Trophoblast cell (in vitro differentiated cells and primary cell): ENCODE measurements around the gene LGALS13.
A peak's percentile ranks its signal among the peaks of the same experiment; 100 is the strongest.

Source experiments
- DNase-seq, 2 donors: peaks; one replicate each; pipeline ENCODE4 v3.0.0-alpha.2; 2016
- H2AFZ ChIP-seq: 2 replicates; pipeline ENCODE4 v1.6.1; 2013; ENCODE audit warnings: low read length, moderate library complexity, mild to moderate bottlenecking; ENCODE audit not compliant: insufficient read depth, poor library complexity
- H2AK5ac ChIP-seq: 2 replicates; pipeline ENCODE4 v1.6.1; 2013; ENCODE audit warnings: mild to moderate bottlenecking, low read length
- H2BK120ac ChIP-seq: 2 replicates; pipeline ENCODE4 v1.6.1; 2013; ENCODE audit warnings: low read length, mild to moderate bottlenecking, moderate library complexity; ENCODE audit not compliant: insufficient read depth, poor library complexity
- H2BK12ac ChIP-seq: 2 replicates; pipeline ENCODE4 v1.6.1; 2013; ENCODE audit warnings: mild to moderate bottlenecking, low read length, moderate library complexity
- H2BK5ac ChIP-seq: 2 replicates; pipeline ENCODE4 v1.6.1; 2013; ENCODE audit warnings: low read length, low read depth, moderate library complexity, mild to moderate bottlenecking; ENCODE audit not compliant: poor library complexity
- H3K14ac ChIP-seq: 2 replicates; pipeline ENCODE4 v1.6.1; 2013; ENCODE audit warnings: mild to moderate bottlenecking, low read length
- H3K18ac ChIP-seq: 2 replicates; pipeline ENCODE4 v1.6.1; 2013; ENCODE audit warnings: mild to moderate bottlenecking, low read length
- H3K23ac ChIP-seq: 2 replicates; pipeline ENCODE4 v1.6.1; 2013; ENCODE audit warnings: low read length
- H3K27ac ChIP-seq: 2 replicates; pipeline ENCODE4 v1.5.1; 2013; ENCODE audit warnings: low read depth, mild to moderate bottlenecking, inconsistent platforms, low read length, moderate library complexity
- H3K27me3 ChIP-seq: 2 replicates; pipeline ENCODE4 v1.6.1; 2013; ENCODE audit warnings: inconsistent platforms, mild to moderate bottlenecking, low read length, moderate library complexity; ENCODE audit not compliant: insufficient read depth
- H3K36me3 ChIP-seq, 2 experiments: 1 replicate in 1 of 2; 2 replicates in 1 of 2; pipeline ENCODE4 v1.6.1; 2013; ENCODE audit warnings: low read length in 2 of 2, mild to moderate bottlenecking in 2 of 2, moderate library complexity in 1 of 2; ENCODE audit not compliant: insufficient read depth in 2 of 2, control insufficient read depth in 1 of 2
- H3K4ac ChIP-seq: 2 replicates; pipeline ENCODE4 v1.6.1; 2013; ENCODE audit warnings: low read depth, mild to moderate bottlenecking, low read length, moderate library complexity
- H3K4me1 ChIP-seq, 2 experiments: 1 replicate in 1 of 2; 2 replicates in 1 of 2; pipeline ENCODE4 v1.6.1; 2013; ENCODE audit warnings: low read length in 2 of 2, mild to moderate bottlenecking in 2 of 2, moderate library complexity in 1 of 2; ENCODE audit not compliant: insufficient read depth in 2 of 2, control insufficient read depth in 1 of 2
- H3K4me2 ChIP-seq: 2 replicates; pipeline ENCODE4 v1.6.1; 2013; ENCODE audit warnings: inconsistent platforms, mild to moderate bottlenecking, low read length, moderate library complexity
- H3K4me3 ChIP-seq: 2 replicates; pipeline ENCODE4 v1.5.1; 2013; ENCODE audit warnings: mild to moderate bottlenecking, low read depth, low read length, inconsistent platforms
- H3K79me1 ChIP-seq: one replicate; pipeline ENCODE4 v1.6.1; 2013; ENCODE audit warnings: low read length
- H3K79me2 ChIP-seq: 2 replicates; pipeline ENCODE4 v1.6.1; 2013; ENCODE audit warnings: low read length, mild to moderate bottlenecking; ENCODE audit not compliant: control insufficient read depth, insufficient read depth, poor library complexity
- H3K9ac ChIP-seq: 2 replicates; pipeline ENCODE4 v1.6.1; 2013; ENCODE audit warnings: mild to moderate bottlenecking, low read length
- H3K9me3 ChIP-seq: 2 replicates; pipeline ENCODE4 v1.6.1; 2013; ENCODE audit warnings: low read depth, mild to moderate bottlenecking, control low read depth, inconsistent platforms, low read length; ENCODE audit not compliant: insufficient read depth
- H4K12ac ChIP-seq: 2 replicates; pipeline ENCODE4 v1.6.1; 2013; ENCODE audit warnings: low read depth, mild to moderate bottlenecking, low read length, moderate library complexity
- H4K8ac ChIP-seq: 2 replicates; pipeline ENCODE4 v1.6.1; 2013; ENCODE audit warnings: low read depth, mild to moderate bottlenecking, low read length, moderate library complexity
- H4K91ac ChIP-seq: one replicate; pipeline ENCODE4 v1.6.1; 2013; ENCODE audit warnings: low read depth, mild to moderate bottlenecking, low read length, moderate library complexity
- WGBS: extraction: QIAGEN DNeasy Blood & Tissue Kit; methylation state at CpG from one replicate; pipeline ENCODE4 v1.1.7; 2013; ENCODE audit warnings: missing lambda C conversion rate; ENCODE audit not compliant: insufficient read length, insufficient coverage; ENCODE audit errors: extremely low coverage; 5-methylcytosine and 5-hydroxymethylcytosine counted together

LGALS13 gene

GRCh38 chr19:39641773-39642172 lies 39.4 kb downstream of the LGALS13 start:
- Histone ChIP-seq H3K4me1 (no peaks in the 10 kb centered on the region), H2BK5ac (peak overlapping the region; percentile 43), H2AK5ac (no peak overlapping the region), H3K36me3 (no peaks in the 10 kb centered on the region), H3K14ac (no peak overlapping the region), H3K27me3 (no peaks in the 10 kb centered on the region), H2BK120ac (no peak overlapping the region), H3K9me3 (no peaks in the 10 kb centered on the region), H2AFZ (no peak overlapping the region), H3K4ac (no peak overlapping the region), H3K18ac (no peak overlapping the region), H3K27ac (no peak overlapping the region), H3K23ac (no peak overlapping the region), H4K91ac (no peak overlapping the region), H2BK12ac (no peak overlapping the region), H3K79me1 (peaks cover 5% of the 10 kb centered on the region), H3K79me2 (no peaks in the 10 kb centered on the region), H4K12ac (no peak overlapping the region), H3K4me2 (no peak overlapping the region), H4K8ac (no peak overlapping the region), H3K4me3 (no peak overlapping the region), H3K9ac (no peak overlapping the region)
- WGBS: no CpG with 5 or more reads among the region's 1 CpG
- no peak for DNase-seq

- Histone ChIP-seq H3K79me1 (peaks cover 5% of the 10 kb centered on the region), H3K14ac (no peak overlapping the region), H2AK5ac (no peak overlapping the region), H2BK5ac (no peak overlapping the region), H4K8ac (no peak overlapping the region), H3K9me3 (no peaks in the 10 kb centered on the region), H4K12ac (no peak overlapping the region), H3K79me2 (no peaks in the 10 kb centered on the region), H4K91ac (no peak overlapping the region), H3K27ac (no peak overlapping the region), H3K27me3 (no peaks in the 10 kb centered on the region), H3K23ac (no peak overlapping the region), H2BK120ac (no peak overlapping the region), H3K9ac (no peak overlapping the region), H3K4me1 (no peaks in the 10 kb centered on the region), H2BK12ac (no peak overlapping the region), H3K18ac (no peak overlapping the region), H3K4ac (no peak overlapping the region), H3K4me3 (no peak overlapping the region), H3K36me3 (no peaks in the 10 kb centered on the region), H3K4me2 (no peak overlapping the region), H2AFZ (no peak overlapping the region)
- peak; percentile 90 to 98 for DNase-seq
- WGBS: no CpG with 5 or more reads among the region's 5 CpGs
These were observed 41.3 kb downstream of the LGALS13 start for GRCh38 chr19:39643591-39643990.

GRCh38 chr19:39645800-39646411 lies 43.6 kb downstream of the LGALS13 start:
- no peaks in the 10 kb centered on the region for H3K79me1 ChIP-seq
- no peaks in the 10 kb centered on the region for H3K36me3 ChIP-seq
- no peak overlapping the region for H2AFZ ChIP-seq
- DNase-seq: peak; percentile 25 to 51
- no peak overlapping the region for H2BK120ac ChIP-seq
- H3K4me3 ChIP-seq: no peak overlapping the region
- no CpG with 5 or more reads among the region's 6 CpGs for WGBS
- H4K8ac ChIP-seq: no peak overlapping the region
- no peaks in the 10 kb centered on the region for H3K9me3 ChIP-seq
- H3K9ac ChIP-seq: no peak overlapping the region
- H3K79me2 ChIP-seq: no peaks in the 10 kb centered on the region
- no peak overlapping the region for H3K4me2 ChIP-seq
- no peak overlapping the region for H2AK5ac ChIP-seq
- H4K12ac ChIP-seq: no peak overlapping the region
- no peak overlapping the region for H2BK12ac ChIP-seq
- H3K27ac ChIP-seq: no peak overlapping the region
- no peaks in the 10 kb centered on the region for H3K4me1 ChIP-seq
- H3K14ac ChIP-seq: no peak overlapping the region
- H3K27me3 ChIP-seq: no peaks in the 10 kb centered on the region
- H3K23ac ChIP-seq: no peak overlapping the region
- no peak overlapping the region for H4K91ac ChIP-seq
- H3K18ac ChIP-seq: no peak overlapping the region
- no peak overlapping the region for H2BK5ac ChIP-seq
- H3K4ac ChIP-seq: no peak overlapping the region

GRCh38 chr19:39647918-39648317 lies 45.6 kb downstream of the LGALS13 start:
- Histone ChIP-seq H2BK120ac (no peak overlapping the region), H3K9me3 (no peaks in the 10 kb centered on the region), H2AFZ (no peak overlapping the region), H4K12ac (no peak overlapping the region), H4K91ac (no peak overlapping the region), H3K36me3 (no peaks in the 10 kb centered on the region), H2AK5ac (no peak overlapping the region), H3K27ac (no peak overlapping the region), H2BK12ac (no peak overlapping the region), H3K4me3 (no peak overlapping the region), H3K4me1 (no peaks in the 10 kb centered on the region), H3K4me2 (no peak overlapping the region), H3K4ac (no peak overlapping the region), H2BK5ac (no peak overlapping the region), H3K9ac (no peak overlapping the region), H4K8ac (no peak overlapping the region), H3K79me2 (no peaks in the 10 kb centered on the region), H3K23ac (no peak overlapping the region), H3K14ac (no peak overlapping the region), H3K27me3 (no peaks in the 10 kb centered on the region), H3K18ac (no peak overlapping the region), H3K79me1 (no peaks in the 10 kb centered on the region)
- no peak for DNase-seq
- no CpG with 5 or more reads among the region's 3 CpGs for WGBS
